ENCODE data around the gene ARIH1. TPM values are rescaled to one million over a fixed set of nuclear protein-coding genes. Genes with fewer than 3 reads are reported as not detected.
"Not testable (repeated sequence)": the region's sequence is repeated elsewhere in the genome, so short reads cannot be mapped to it uniquely, and the experiment has no call there.

ARIH1 gene
- total and polyA plus RNA-seq, 5 experiments from 2014 or later, result 10.3 to 197 (median 19.0) TPM

GRCh38 chr15:72588096-72588495 is 114.0 kb downstream of the ARIH1 start:
- ATAC-seq, result no peak
- peak overlapping the region in 3 of 10 donors; percentile 4 to 47 (median 33) for H3K27ac Mint-ChIP-seq
- no peak for DNase-seq
- no peak overlapping the region for H3K4me3 Mint-ChIP-seq
- no peaks in the 10 kb centered on the region for H3K9me3 Mint-ChIP-seq
- peaks cover 0 to 6% (median 2%) of the 10 kb centered on the region in 4 donors for H3K4me1 Mint-ChIP-seq
- H3K27me3 Mint-ChIP-seq, result no peaks in the 10 kb centered on the region
- H3K36me3 Mint-ChIP-seq, result peaks cover 0 to 40% (median 8%) of the 10 kb centered on the region in 3 donors
- POLR2A ChIA-PET, result no interaction called here

GRCh38 chr15:72590427-72590826 is 116.3 kb downstream of the ARIH1 start:
- H3K27me3 Mint-ChIP-seq, result no peaks in the 10 kb centered on the region
- no peak for DNase-seq
- H3K9me3 Mint-ChIP-seq, result no peaks in the 10 kb centered on the region
- no peak for ATAC-seq
- H3K27ac Mint-ChIP-seq, result peak overlapping the region in 2 of 10 donors; percentile 3 to 28
- peaks cover 0 to 17% (median 0%) of the 10 kb centered on the region in 3 donors for H3K36me3 Mint-ChIP-seq
- H3K4me1 Mint-ChIP-seq, result peaks cover 0 to 2% (median 2%) of the 10 kb centered on the region in 4 donors
- POLR2A ChIA-PET, result no interaction called here
- H3K4me3 Mint-ChIP-seq, result no peak overlapping the region

GRCh38 chr15:72591361-72591760 is 117.2 kb downstream of the ARIH1 start:
- no peak overlapping the region for H3K4me3 Mint-ChIP-seq
- H3K4me1 Mint-ChIP-seq, result peaks cover 0 to 2% (median 0%) of the 10 kb centered on the region in 4 donors
- ATAC-seq (no peak), DNase-seq (no peak)
- POLR2A ChIA-PET, result no interaction called here
- H3K36me3 Mint-ChIP-seq, result peaks cover 0 to 12% (median 0%) of the 10 kb centered on the region in 3 donors
- no peaks in the 10 kb centered on the region for H3K9me3 Mint-ChIP-seq
- H3K27me3 Mint-ChIP-seq, result no peaks in the 10 kb centered on the region
- H3K27ac Mint-ChIP-seq, result peak overlapping the region in 1 of 10 donors; percentile 21

- no peak for ATAC-seq
- no peak for DNase-seq
- H3K4me3 Mint-ChIP-seq, result no peak overlapping the region
- H3K36me3 Mint-ChIP-seq, result peaks cover 0 to 8% (median 0%) of the 10 kb centered on the region in 3 donors
- no peaks in the 10 kb centered on the region for H3K27me3 Mint-ChIP-seq
- H3K9me3 Mint-ChIP-seq, result no peaks in the 10 kb centered on the region
- H3K27ac Mint-ChIP-seq, result peak overlapping the region in 1 of 10 donors; percentile 21
- peaks cover 0 to 2% (median 0%) of the 10 kb centered on the region in 4 donors for H3K4me1 Mint-ChIP-seq
- POLR2A ChIA-PET, result no interaction called here
Observed at GRCh38 chr15:72592097-72592496, 118.0 kb downstream of the ARIH1 start.

GRCh38 chr15:72592676-72593075 is 118.5 kb downstream of the ARIH1 start:
- Mint-ChIP-seq H3K36me3 (peaks cover 0 to 3% (median 0%) of the 10 kb centered on the region in 3 donors), H3K27ac (peak overlapping the region in 1 of 10 donors; percentile 29), H3K9me3 (no peaks in the 10 kb centered on the region), H3K4me3 (no peak overlapping the region), H3K4me1 (no peaks in the 10 kb centered on the region), H3K27me3 (no peaks in the 10 kb centered on the region)
- DNase-seq (no peak), ATAC-seq (no peak)
- POLR2A ChIA-PET, result no interaction called here

GRCh38 chr15:72593838-72594237 is 119.7 kb downstream of the ARIH1 start:
- no peak for DNase-seq
- H3K27me3 Mint-ChIP-seq, result no peaks in the 10 kb centered on the region
- POLR2A ChIA-PET, result no interaction called here
- H3K4me3 Mint-ChIP-seq, result no peak overlapping the region
- no peak for ATAC-seq
- no peaks in the 10 kb centered on the region for H3K4me1 Mint-ChIP-seq
- no peaks in the 10 kb centered on the region for H3K9me3 Mint-ChIP-seq
- H3K36me3 Mint-ChIP-seq, result no peaks in the 10 kb centered on the region
- no peak overlapping the region for H3K27ac Mint-ChIP-seq

- no peaks in the 10 kb centered on the region for H3K36me3 Mint-ChIP-seq
- peaks cover 0 to 2% (median 0%) of the 10 kb centered on the region in 4 donors for H3K4me1 Mint-ChIP-seq
- H3K4me3 Mint-ChIP-seq, result no peak overlapping the region
- POLR2A ChIA-PET, result no interaction called here
- no peaks in the 10 kb centered on the region for H3K27me3 Mint-ChIP-seq
- H3K27ac Mint-ChIP-seq, result no peak overlapping the region
- no peaks in the 10 kb centered on the region for H3K9me3 Mint-ChIP-seq
- ATAC-seq (no peak), DNase-seq (peak in 5 of 10 donors; percentile 10 to 29 (median 27))
Observed at GRCh38 chr15:72599855-72600464, 125.8 kb downstream of the ARIH1 start.

- POLR2A ChIA-PET, result no interaction called here
- H3K4me1 Mint-ChIP-seq, result peaks cover 0 to 4% (median 0%) of the 10 kb centered on the region in 4 donors
Observed at GRCh38 chr15:72604794-72605193, 130.7 kb downstream of the ARIH1 start.

GRCh38 chr15:72608084-72608483 is 134.0 kb downstream of the ARIH1 start:
- H3K4me3 Mint-ChIP-seq, H3K4me1 Mint-ChIP-seq, ATAC-seq, POLR2A ChIA-PET, DNase-seq, H3K9me3 Mint-ChIP-seq, H3K27me3 Mint-ChIP-seq, H3K27ac Mint-ChIP-seq: not testable (repeated sequence)
- H3K36me3 Mint-ChIP-seq, result peaks cover 0 to 18% (median 9%) of the 10 kb centered on the region in 3 donors

More at GRCh38 chr15:72604794-72605193, 130.7 kb downstream of the ARIH1 start:
- no peak for ATAC-seq
- H3K9me3 Mint-ChIP-seq, result no peaks in the 10 kb centered on the region
- H3K27ac Mint-ChIP-seq, result no peak overlapping the region
- peaks cover 0 to 4% (median 0%) of the 10 kb centered on the region in 5 donors for H3K27me3 Mint-ChIP-seq
- no peak for DNase-seq
- no peak overlapping the region for H3K4me3 Mint-ChIP-seq
- peaks cover 0 to 18% (median 9%) of the 10 kb centered on the region in 3 donors for H3K36me3 Mint-ChIP-seq

GRCh38 chr15:72609862-72610261 is 135.7 kb downstream of the ARIH1 start:
- peaks cover 0 to 4% (median 0%) of the 10 kb centered on the region in 5 donors for H3K27me3 Mint-ChIP-seq
- POLR2A ChIA-PET, result no interaction called here
- DNase-seq (no peak), ATAC-seq (no peak)
- H3K9me3 Mint-ChIP-seq, result no peaks in the 10 kb centered on the region
- no peak overlapping the region for H3K27ac Mint-ChIP-seq
- peaks cover 0 to 18% (median 9%) of the 10 kb centered on the region in 3 donors for H3K36me3 Mint-ChIP-seq
- H3K4me1 Mint-ChIP-seq, result peaks cover 0 to 3% (median 0%) of the 10 kb centered on the region in 4 donors
- H3K4me3 Mint-ChIP-seq, result no peak overlapping the region

- H3K27me3 Mint-ChIP-seq, H3K27ac Mint-ChIP-seq, POLR2A ChIA-PET, H3K4me3 Mint-ChIP-seq, ATAC-seq, DNase-seq, H3K9me3 Mint-ChIP-seq: not testable (repeated sequence)
- H3K4me1 Mint-ChIP-seq, result peaks cover 7 to 15% (median 11%) of the 10 kb centered on the region in 4 donors
- H3K36me3 Mint-ChIP-seq, result peaks cover 0 to 12% (median 4%) of the 10 kb centered on the region in 3 donors
Observed at GRCh38 chr15:72612324-72612723, 138.2 kb downstream of the ARIH1 start.

GRCh38 chr15:72614810-72615532 is 140.8 kb downstream of the ARIH1 start:
- H3K36me3 Mint-ChIP-seq, result no peaks in the 10 kb centered on the region
- H3K4me1 Mint-ChIP-seq, result peaks cover 7 to 15% (median 10%) of the 10 kb centered on the region in 4 donors
- H3K27ac Mint-ChIP-seq, result peak overlapping the region in 3 of 10 donors; percentile 63
- POLR2A ChIA-PET, result interaction anchor here (0.6 kb wide), 1 partner anchor 39 kb away, joined by 3 read pairs; no protein-coding TSS in a partner anchor
- DNase-seq, result no peak
- no peaks in the 10 kb centered on the region for H3K9me3 Mint-ChIP-seq
- H3K27me3 Mint-ChIP-seq, result no peaks in the 10 kb centered on the region
- ATAC-seq, result no peak
- H3K4me3 Mint-ChIP-seq, result no peak overlapping the region

Data from naive thymus-derived CD8-positive, alpha-beta T cell (primary cell).